Psoas muscle (tissue), 8 donors: ENCODE measurements around the gene IFNA21. TPM values are rescaled to one million over a fixed set of nuclear protein-coding genes. Genes with fewer than 3 reads are reported as not detected.
"Not testable (repeated sequence)": the region's sequence is repeated elsewhere in the genome, so short reads cannot be mapped to it uniquely, and the experiment has no call there.

Experiments
- ATAC-seq, 4 donors: fragments of 200-7000 bp; cut with Tn5 transposase; one replicate each; pipeline ENCODE4 v1.9.1; 2020; ENCODE audit warnings: moderate library complexity in 3 of 4, mild to moderate bottlenecking in 2 of 4
- DNase-seq, 2 donors: peaks; one replicate each; pipeline ENCODE4 v3.0.0-alpha.2; 2020
- H3K27ac ChIP-seq: fragments of 200-600 bp; one replicate; pipeline ENCODE4 v1.8.0; 2022
- H3K27me3 ChIP-seq, 3 donors: fragments of 200-600 bp in 1 of 3; one replicate each; pipeline versions ENCODE4 v1.6.1 to v1.8.0; 2013 to 2022; ENCODE audit warnings: low read length in 2 of 3, mild to moderate bottlenecking in 2 of 3, moderate library complexity in 1 of 3; ENCODE audit not compliant: insufficient read depth in 3 of 3
- H3K36me3 ChIP-seq, 2 donors: fragments of 200-600 bp in 1 of 2; one replicate each; pipeline versions ENCODE4 v1.6.1 to v1.8.0; 2013 to 2022; ENCODE audit warnings: low read depth in 1 of 2, mild to moderate bottlenecking in 1 of 2, moderate library complexity in 1 of 2; ENCODE audit not compliant: insufficient read depth in 1 of 2
- H3K4me1 ChIP-seq: fragments of 200-600 bp; one replicate; pipeline ENCODE4 v1.8.0; 2022
- H3K4me3 ChIP-seq: fragments of 200-600 bp; one replicate; pipeline ENCODE4 v1.8.0; 2022; ENCODE audit warnings: mild to moderate bottlenecking
- H3K9me3 ChIP-seq: fragments of 200-600 bp; one replicate; pipeline ENCODE4 v1.8.0; 2022
- WGBS, 3 donors: extraction: QIAGEN DNeasy Blood & Tissue Kit; methylation state at CpG; one replicate each; pipeline versions ENCODE4 v1.1.6 to v1.1.7; 2013; 5-methylcytosine and 5-hydroxymethylcytosine counted together
- intact Hi-C, 2 donors: fragments of 100-400 bp; cut with DNase I; formaldehyde crosslinking; loops; one replicate each; pipeline versions ENCODE4 v1.11.0 to v1.14.2; 2022
- long read RNA-seq, 2 donors: library from polyadenylated mRNA; unstranded; transcript quantifications; one replicate each; pipeline ENCODE4 v2.0.0, GENCODE V29; 2021
- polyA plus RNA-seq, 3 donors: library from polyadenylated mRNA; stranded (reverse); fragments of 200-250 nt; gene quantifications; one replicate each; pipeline ENCODE4 v1.2.3, GENCODE V29; 2013
- total RNA-seq, 4 donors: library from RNA; stranded (reverse); fragmentation: NEBNext Ultra II Directional in 2 of 4; extraction: Animal tissue kit (Norgen Biotek cat#: 25700) in 2 of 4; gene quantifications; one replicate each; pipeline versions ENCODE4 v1.2.1 to v1.2.4, GENCODE V29; 2021 to 2023
- TF ChIP-seq, protein P1 (sequence below): fragments of 200-600 bp; IDR thresholded peaks from one replicate; pipeline ENCODE4 v1.8.0; 2022; ENCODE audit warnings: antibody characterized with exemption
- donor health status: healthy with polysubstance abuse.
- donor health status: DM: no; HTN: no; CAD: no; lungs with moderate emphysema.
- donor health status: Bipolar disorder and iron deficiency.
- donor health status: healthy.
- donor health status: DM: yes; HTN: yes; CAD: no.
- donor health status: DM: no; HTN: no; CAD: no.
- donor health status: DM: no; HTN: no; CAD: no.
- donor health status: DM: yes; HTN: yes; CAD: no.

Gene IFNA21
- total RNA-seq: not detected
- not detected for polyA plus RNA-seq
- long read RNA-seq, donor 1: 0 reads
- long read RNA-seq, donor 2: 0 reads

DNA sequence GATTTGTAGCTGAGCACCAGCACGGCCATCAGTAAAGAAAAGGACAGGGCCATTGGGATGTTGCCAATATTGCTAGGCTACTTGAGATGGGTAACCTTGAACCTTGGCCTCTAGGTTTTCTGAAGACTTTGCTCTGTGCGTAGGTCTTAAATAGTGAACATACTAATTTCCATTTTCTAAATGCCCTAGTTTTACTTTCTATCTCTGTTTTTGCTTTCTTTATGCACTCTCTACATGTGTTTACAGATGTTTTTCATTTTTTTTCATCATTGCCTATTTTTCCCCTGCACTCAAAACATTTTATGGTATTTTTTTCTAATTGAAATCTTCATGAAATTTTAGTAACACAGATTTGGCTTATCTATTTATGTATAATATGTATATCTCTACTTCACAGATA, at the start of gene IFNA21:
Gene IFNA21 (minus strand): TSS at position 101 of the 400 bp plus-strand sequence. CDS start 48 bp downstream, at position 53.
- 77 to 83% (median 82%) methylated on average over 2 of the region's 2 CpGs for WGBS, 3 donors
- intact Hi-C loops: not testable (repeated sequence)

DNA sequence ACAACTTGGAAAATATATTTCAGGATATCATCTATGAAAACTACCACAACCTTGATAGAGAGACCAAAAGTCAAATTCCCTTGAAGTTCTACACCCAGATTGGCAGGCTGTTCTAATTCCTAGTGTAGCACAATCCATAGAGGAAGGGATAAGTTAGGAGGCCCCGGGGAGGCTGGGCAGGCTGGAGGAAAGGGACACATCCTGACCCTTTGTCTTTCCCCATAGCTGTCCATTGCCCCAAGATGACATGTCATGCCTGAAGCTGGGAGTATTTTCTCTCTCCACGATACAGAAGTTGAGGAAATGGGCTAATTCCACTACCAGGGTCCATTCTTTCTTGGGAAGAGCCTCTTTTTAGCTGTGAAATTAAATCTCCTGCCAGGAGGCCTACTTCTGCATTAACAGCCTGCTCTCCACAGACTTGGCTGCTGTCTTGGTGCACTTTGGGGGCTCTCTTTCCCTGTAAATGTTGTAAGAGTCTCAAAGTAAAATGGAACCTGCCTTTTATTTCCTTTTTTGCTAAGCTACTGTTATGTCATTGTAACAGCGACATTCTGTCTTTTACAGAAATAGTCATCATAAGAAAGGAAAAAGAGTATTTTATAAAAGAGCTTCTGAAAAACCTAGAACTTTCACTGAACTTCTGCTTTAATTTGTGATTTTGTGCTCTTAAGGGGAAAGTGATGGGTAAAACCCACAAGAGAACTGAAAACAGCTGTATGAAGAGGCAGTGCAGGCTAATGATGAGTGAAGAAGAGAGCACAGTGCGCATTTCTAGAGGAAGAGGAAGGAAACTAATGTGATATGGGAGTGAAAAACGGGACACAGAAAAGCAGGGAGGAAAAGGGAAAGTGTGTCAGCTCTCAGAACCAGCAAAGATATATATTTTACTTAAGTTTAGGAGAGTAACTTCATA, 47.2 kb upstream of the IFNA21 start:
- intact Hi-C loops, ATAC-seq: not testable (repeated sequence)

More for the DNA sequence above, at the start of gene IFNA21:
- not testable (repeated sequence) for H3K4me3 ChIP-seq, H3K9me3 ChIP-seq, H3K36me3 ChIP-seq, H3K4me1 ChIP-seq, ATAC-seq, DNase-seq, H3K27me3 ChIP-seq, H3K27ac ChIP-seq

DNA sequence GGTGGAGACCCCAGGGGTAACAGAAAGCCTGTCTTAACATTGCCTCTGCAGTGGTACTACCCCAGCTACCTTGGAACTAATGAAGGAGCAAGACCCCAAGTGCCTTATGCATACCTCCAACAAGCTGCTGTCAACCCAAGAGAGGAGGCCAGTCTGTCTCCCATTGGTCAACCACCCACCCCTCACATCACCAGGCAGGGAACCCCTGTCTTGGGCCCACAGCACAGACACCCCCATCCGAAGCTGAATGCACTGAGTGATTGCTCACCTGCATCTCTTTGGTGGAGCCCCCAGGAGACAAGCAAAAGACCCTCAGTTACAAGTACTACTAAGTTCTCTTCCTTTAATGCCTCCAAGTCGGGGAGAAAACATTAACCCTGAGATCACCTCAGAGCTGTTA, 45.7 kb upstream of the IFNA21 start:
- H3K27ac ChIP-seq, H3K4me3 ChIP-seq, H3K9me3 ChIP-seq, H3K36me3 ChIP-seq, ATAC-seq, DNase-seq, intact Hi-C loops, H3K4me1 ChIP-seq, H3K27me3 ChIP-seq: not testable (repeated sequence)
- WGBS, 3 donors: 56 to 75% (median 60%) methylated on average over 2 of the region's 2 CpGs

More for the DNA sequence above, 47.2 kb upstream of the IFNA21 start:
- not testable (repeated sequence) for H3K27ac ChIP-seq, DNase-seq, H3K36me3 ChIP-seq, H3K4me1 ChIP-seq, H3K4me3 ChIP-seq, H3K9me3 ChIP-seq, H3K27me3 ChIP-seq
- WGBS, 3 donors: 29 to 37% (median 31%) methylated on average over 4 of the region's 5 CpGs

DNA sequence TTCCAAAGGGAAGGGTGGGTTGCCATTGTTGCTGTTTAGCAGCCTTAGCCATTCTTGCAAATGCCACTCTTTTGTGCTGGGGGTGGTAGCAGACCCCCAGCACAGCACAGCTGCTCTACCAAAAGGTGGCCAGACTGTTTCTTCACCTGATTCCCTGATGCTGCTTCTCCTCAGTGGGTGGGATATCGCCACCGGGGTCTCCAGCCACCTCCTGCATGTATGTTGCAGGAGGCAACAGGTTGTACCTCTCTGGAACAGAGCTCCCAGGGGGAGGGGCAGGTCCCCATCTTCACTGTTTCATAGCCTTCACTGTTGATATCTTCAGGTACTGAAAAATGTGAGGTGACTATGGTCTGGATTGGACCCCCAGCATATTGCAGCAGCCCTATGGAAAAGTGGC, 44.3 kb upstream of the IFNA21 start:
- ATAC-seq, H3K27ac ChIP-seq, intact Hi-C loops, H3K36me3 ChIP-seq, H3K27me3 ChIP-seq, H3K9me3 ChIP-seq, H3K4me1 ChIP-seq, DNase-seq, H3K4me3 ChIP-seq: not testable (repeated sequence)
- WGBS, 3 donors: 89 to 100% (median 93%) methylated on average over 2 of the region's 2 CpGs

DNA sequence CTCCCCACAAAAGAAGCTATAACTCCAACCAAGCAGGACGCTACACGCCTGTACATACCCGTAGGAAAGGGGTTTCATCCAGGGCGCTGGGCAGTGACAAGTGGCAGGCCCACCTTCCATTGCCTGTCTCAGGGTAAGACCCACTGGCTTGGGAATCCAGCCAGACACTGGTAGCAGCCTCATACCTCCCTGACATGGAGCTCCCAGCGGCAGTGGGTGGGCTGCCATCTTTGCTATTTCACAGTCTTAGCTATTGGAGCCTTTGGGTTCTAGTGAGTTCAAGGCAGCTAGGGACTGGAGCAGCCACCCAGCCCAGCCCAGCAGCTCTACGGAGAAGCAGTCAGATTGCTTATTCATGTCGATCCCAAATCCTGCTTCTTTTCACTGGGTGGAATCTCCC, 43.9 kb upstream of the IFNA21 start:
- H3K27ac ChIP-seq: no peak overlapping the region
- no peak for ATAC-seq
- no peaks in the 10 kb centered on the region for H3K9me3 ChIP-seq
- intact Hi-C loops: no loop called here
- 87 to 92% (median 90%) methylated on average over 7 of the region's 7 CpGs for WGBS, 3 donors
- H3K27me3 ChIP-seq: no peaks in the 10 kb centered on the region
- TF ChIP-seq, protein P1, sequence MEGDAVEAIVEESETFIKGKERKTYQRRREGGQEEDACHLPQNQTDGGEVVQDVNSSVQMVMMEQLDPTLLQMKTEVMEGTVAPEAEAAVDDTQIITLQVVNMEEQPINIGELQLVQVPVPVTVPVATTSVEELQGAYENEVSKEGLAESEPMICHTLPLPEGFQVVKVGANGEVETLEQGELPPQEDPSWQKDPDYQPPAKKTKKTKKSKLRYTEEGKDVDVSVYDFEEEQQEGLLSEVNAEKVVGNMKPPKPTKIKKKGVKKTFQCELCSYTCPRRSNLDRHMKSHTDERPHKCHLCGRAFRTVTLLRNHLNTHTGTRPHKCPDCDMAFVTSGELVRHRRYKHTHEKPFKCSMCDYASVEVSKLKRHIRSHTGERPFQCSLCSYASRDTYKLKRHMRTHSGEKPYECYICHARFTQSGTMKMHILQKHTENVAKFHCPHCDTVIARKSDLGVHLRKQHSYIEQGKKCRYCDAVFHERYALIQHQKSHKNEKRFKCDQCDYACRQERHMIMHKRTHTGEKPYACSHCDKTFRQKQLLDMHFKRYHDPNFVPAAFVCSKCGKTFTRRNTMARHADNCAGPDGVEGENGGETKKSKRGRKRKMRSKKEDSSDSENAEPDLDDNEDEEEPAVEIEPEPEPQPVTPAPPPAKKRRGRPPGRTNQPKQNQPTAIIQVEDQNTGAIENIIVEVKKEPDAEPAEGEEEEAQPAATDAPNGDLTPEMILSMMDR: no peak
- no peaks in the 10 kb centered on the region for H3K4me1 ChIP-seq
- no peaks in the 10 kb centered on the region for H3K36me3 ChIP-seq
- no peak for DNase-seq
- no peak overlapping the region for H3K4me3 ChIP-seq

DNA sequence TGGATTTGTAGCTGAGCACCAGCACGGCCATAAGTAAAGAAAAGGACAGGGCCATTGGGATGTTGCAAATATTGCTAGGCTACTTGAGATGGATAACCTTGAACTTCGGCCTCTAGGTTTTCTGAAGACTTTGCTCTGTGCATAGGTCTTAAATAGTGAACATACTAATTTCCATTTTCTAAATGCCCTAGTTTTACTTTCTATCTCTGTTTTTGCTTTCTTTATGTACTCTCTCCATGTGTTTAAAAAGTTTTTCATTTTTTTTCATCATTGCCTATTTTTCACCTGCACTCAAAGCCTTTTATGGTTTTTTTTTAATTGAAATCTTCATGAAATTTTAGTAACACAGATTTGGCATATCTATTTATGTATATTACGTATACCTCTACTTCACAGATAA, 40.6 kb upstream of the IFNA21 start, which contains the start of gene IFNA10:
Gene IFNA10 (minus strand): TSS at position 101 of the 400 bp plus-strand sequence. CDS start 46 bp downstream, at position 55.
- WGBS, 3 donors: 76 to 83% (median 80%) methylated on average over 3 of the region's 3 CpGs
- H3K36me3 ChIP-seq, intact Hi-C loops, H3K4me1 ChIP-seq, DNase-seq, ATAC-seq, H3K27me3 ChIP-seq, H3K4me3 ChIP-seq, H3K9me3 ChIP-seq, H3K27ac ChIP-seq: not testable (repeated sequence)

DNA sequence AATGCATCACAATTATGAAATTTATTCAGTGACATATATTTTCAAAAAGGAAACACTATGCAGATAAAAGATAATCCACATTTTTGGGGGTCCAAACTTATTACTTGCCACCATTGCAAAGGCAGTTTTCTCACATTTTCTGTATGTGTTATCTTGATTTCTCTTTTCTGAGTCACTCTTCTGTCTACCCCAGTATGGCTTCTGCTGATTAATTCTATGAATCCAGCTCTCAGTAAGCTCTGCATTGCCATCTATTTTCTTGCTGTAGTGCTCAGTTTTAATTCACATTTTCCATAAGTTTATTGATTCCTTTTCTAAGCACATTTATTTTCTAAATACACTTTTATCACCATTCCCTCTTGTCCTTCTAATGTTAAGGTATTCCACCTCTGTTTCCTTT, 38.7 kb upstream of the IFNA21 start:
- Histone ChIP-seq H3K4me1 (no peaks in the 10 kb centered on the region), H3K36me3 (no peaks in the 10 kb centered on the region), H3K4me3 (no peak overlapping the region), H3K9me3 (no peaks in the 10 kb centered on the region), H3K27me3 (no peaks in the 10 kb centered on the region), H3K27ac (no peak overlapping the region)
- intact Hi-C loops: no loop called here
- ATAC-seq (no peak), DNase-seq (no peak)
- TF ChIP-seq, protein P1: no peak

DNA sequence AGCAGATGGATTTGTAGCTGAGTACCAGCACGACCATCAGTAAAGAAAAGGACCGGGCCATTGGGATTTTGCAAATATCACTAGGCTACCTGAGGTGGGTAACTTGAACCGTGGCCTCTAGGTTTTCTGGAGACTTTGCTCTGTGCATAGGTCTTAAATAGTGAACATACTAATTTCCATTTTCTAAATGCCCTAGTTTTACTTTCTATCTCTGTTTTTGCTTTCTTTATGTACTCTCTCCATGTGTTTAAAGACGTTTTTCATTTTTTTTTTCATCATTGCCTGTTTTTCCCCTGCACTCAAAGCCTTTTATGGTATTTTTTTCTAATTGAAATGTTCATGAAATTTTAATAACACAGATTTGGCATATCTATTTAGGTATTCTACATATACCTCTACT, 35.6 kb upstream of the IFNA21 start, which contains the start of gene IFNA7:
Gene IFNA7 (minus strand): TSS at position 101 of the 400 bp plus-strand sequence. CDS start 40 bp downstream, at position 61.
- DNase-seq, H3K4me3 ChIP-seq, ATAC-seq: not testable (repeated sequence)

More for the DNA sequence above, 35.6 kb upstream of the IFNA21 start, which contains the start of gene IFNA7:
- H3K9me3 ChIP-seq, H3K27ac ChIP-seq, H3K36me3 ChIP-seq, H3K27me3 ChIP-seq, H3K4me1 ChIP-seq, intact Hi-C loops: not testable (repeated sequence)
- WGBS, 3 donors: 60 to 68% (median 66%) methylated on average over 4 of the region's 4 CpGs
